OCI-LY7 (cell line): ENCODE measurements around the gene KCNJ12. TPM values are rescaled to one million over a fixed set of nuclear protein-coding genes. Genes with fewer than 3 reads are reported as not detected.

ENCODE experiments used
- BruUV-seq: library from RNA; stranded (reverse); fragments of 400-500 nt; replicated peaks from 2 replicates; lab custom pipeline; 2021; lab: Mats Ljungman, UMichigan
- CTCF ChIA-PET: fragments of 300-600 bp; sonication (Branson Sonifier 250); formaldehyde crosslinking; loops from one replicate; lab custom pipeline; 2022; ENCODE audit warnings: antibody characterized with exemption; ENCODE audit not compliant: unreplicated experiment; lab: Charles Lee
- POLR2A ChIA-PET: fragments of 300-600 bp; sonication (Branson Sonifier 250); formaldehyde crosslinking; loops from one replicate; lab custom pipeline; 2022; ENCODE audit warnings: antibody characterized with exemption; lab: Charles Lee
- DNase-seq: peaks from one replicate; pipeline ENCODE4 v3.0.0-alpha.2; 2015; ENCODE audit warnings: low spot score
- H2AFZ ChIP-seq: fragments of 200-600 bp; sonication (generic), shearing (Covaris generic); 2 replicates; pipeline ENCODE4 v1.6.1; 2014; ENCODE audit warnings: mild to moderate bottlenecking, antibody characterized with exemption, low read length, moderate library complexity
- H3K27ac ChIP-seq: fragments of 200-600 bp; sonication (generic); 2 replicates; pipeline ENCODE4 v1.5.1; 2014; ENCODE audit warnings: mixed run types, low read depth, mild to moderate bottlenecking, moderate library complexity, low read length, inconsistent platforms; ENCODE audit not compliant: poor library complexity, severe bottlenecking
- H3K36me3 ChIP-seq: fragments of 200-600 bp; sonication (generic); 2 replicates; pipeline ENCODE4 v1.6.1; 2014; ENCODE audit warnings: mild to moderate bottlenecking, antibody characterized with exemption, low read length, moderate library complexity, mixed read lengths; ENCODE audit not compliant: insufficient read depth
- H3K4me1 ChIP-seq: fragments of 200-600 bp; sonication (generic); 2 replicates; pipeline ENCODE4 v1.5.1; 2014; ENCODE audit warnings: mild to moderate bottlenecking, low read length; ENCODE audit not compliant: insufficient read depth, poor library complexity, severe bottlenecking
- H3K4me2 ChIP-seq: fragments of 200-600 bp; sonication (generic); 2 replicates; pipeline ENCODE4 v1.6.1; 2014; ENCODE audit warnings: mild to moderate bottlenecking, low read length
- H3K4me3 ChIP-seq: fragments of 200-600 bp; sonication (generic); 2 replicates; pipeline ENCODE4 v1.5.1; 2014; ENCODE audit warnings: mild to moderate bottlenecking, low read depth, low read length; ENCODE audit not compliant: poor library complexity, severe bottlenecking
- H3K79me2 ChIP-seq: fragments of 200-600 bp; sonication (generic); 2 replicates; pipeline ENCODE4 v1.6.1; 2016; ENCODE audit warnings: low read depth, mild to moderate bottlenecking, low read length, moderate library complexity, mixed read lengths; ENCODE audit not compliant: insufficient read depth
- H3K9me2 ChIP-seq: fragments of 200-600 bp; sonication (generic); 2 replicates; pipeline ENCODE4 v1.6.1; 2016; ENCODE audit warnings: mild to moderate bottlenecking, low read length, mixed read lengths; ENCODE audit not compliant: insufficient read depth
- H3K9me3 ChIP-seq: fragments of 200-600 bp; sonication (generic); 2 replicates; pipeline ENCODE4 v1.6.1; 2014; ENCODE audit warnings: mild to moderate bottlenecking, mixed run types, low read length, mixed read lengths
- H4K20me1 ChIP-seq: fragments of 200-600 bp; sonication (generic); 2 replicates; pipeline ENCODE4 v1.6.1; 2014; ENCODE audit warnings: mild to moderate bottlenecking, antibody characterized with exemption, low read length, moderate library complexity, mixed read lengths; ENCODE audit not compliant: insufficient read depth
- CTCF ChIP-seq: fragments of 200-600 bp; sonication (generic); conservative IDR thresholded peaks from 2 replicates; pipeline ENCODE4 v1.5.1; 2014; ENCODE audit warnings: mild to moderate bottlenecking, antibody characterized with exemption, low read length, moderate library complexity, mixed read lengths
- EZH2phosphoT487 ChIP-seq: fragments of 200-600 bp; sonication (generic); IDR thresholded peaks from 2 replicates; pipeline ENCODE4 v1.6.1; 2018; ENCODE audit warnings: low read depth, borderline replicate concordance, mild to moderate bottlenecking, mixed run types, antibody characterized with exemption, low read length, moderate library complexity, mixed read lengths
- intact Hi-C: fragments of 100-400 bp; cut with micrococcal nuclease; formaldehyde crosslinking; loops from one replicate; pipeline ENCODE4 v1.10.0; 2022; ENCODE audit not compliant: unreplicated experiment
- total RNA-seq, 2 experiments: library from RNA; depleted of rRNA in 1 of 2; stranded (reverse); fragments of >200 nt in 1 of 2; shearing (Covaris generic) in 1 of 2; gene quantifications; 2 replicates each; pipeline ENCODE4 v1.2.3, GENCODE V29; 2014 to 2022

The KCNJ12 gene
- total RNA-seq, 2 experiments from 2014 or later: 0.16 to 0.17 TPM

- Histone ChIP-seq H4K20me1 (no peaks in the 10 kb centered on the region), H3K9me3 (no peaks in the 10 kb centered on the region), H2AFZ (no peak overlapping the region), H3K4me2 (no peak overlapping the region), H3K4me3 (no peak overlapping the region), H3K79me2 (no peaks in the 10 kb centered on the region), H3K27ac (peak overlapping the region; percentile 4), H3K36me3 (no peaks in the 10 kb centered on the region), H3K4me1 (peaks cover 37% of the 10 kb centered on the region), H3K9me2 (no peaks in the 10 kb centered on the region)
- no peak for DNase-seq
- ChIA-PET POLR2A (interaction anchor here (0.5 to 1.6 kb wide), 2 partner anchors 9 to 66 kb away, joined by 3 read pairs; no protein-coding TSS in a partner anchor), CTCF (no interaction called here)
- BruUV-seq: no TSS peak
- intact Hi-C loops: no loop called here
- TF ChIP-seq CTCF (no peak), EZH2phosphoT487 (no peak)
Measured at GRCh38 chr17:21351366-21352065, 24.6 kb upstream of the KCNJ12 start.

- no TSS peak for BruUV-seq
- TF ChIP-seq EZH2phosphoT487 (no peak), CTCF (no peak)
- intact Hi-C loops: no loop called here
- H3K9me2 ChIP-seq: no peaks in the 10 kb centered on the region
- H3K4me3 ChIP-seq: no peak overlapping the region
- H3K27ac ChIP-seq: no peak overlapping the region
- DNase-seq: no peak
- H3K36me3 ChIP-seq: no peaks in the 10 kb centered on the region
- H3K79me2 ChIP-seq: no peaks in the 10 kb centered on the region
- CTCF ChIA-PET: no interaction called here
- H4K20me1 ChIP-seq: no peaks in the 10 kb centered on the region
- H3K9me3 ChIP-seq: no peaks in the 10 kb centered on the region
- no peak overlapping the region for H3K4me2 ChIP-seq
- peaks cover 34% of the 10 kb centered on the region for H3K4me1 ChIP-seq
- POLR2A ChIA-PET: interaction anchor here (1.6 kb wide), 1 partner anchor 8 kb away, joined by 3 read pairs; no protein-coding TSS in a partner anchor
- no peak overlapping the region for H2AFZ ChIP-seq
Measured at GRCh38 chr17:21352221-21352980, 23.8 kb upstream of the KCNJ12 start.

- H3K4me1 ChIP-seq: peaks cover 34% of the 10 kb centered on the region
- ChIA-PET CTCF (no interaction called here), POLR2A (no interaction called here)
- H3K36me3 ChIP-seq: no peaks in the 10 kb centered on the region
- no TSS peak for BruUV-seq
- DNase-seq: no peak
- no peaks in the 10 kb centered on the region for H3K9me2 ChIP-seq
- no peak overlapping the region for H3K4me2 ChIP-seq
- H4K20me1 ChIP-seq: no peaks in the 10 kb centered on the region
- no peak overlapping the region for H3K4me3 ChIP-seq
- H2AFZ ChIP-seq: no peak overlapping the region
- H3K79me2 ChIP-seq: no peaks in the 10 kb centered on the region
- H3K27ac ChIP-seq: no peak overlapping the region
- intact Hi-C loops: no loop called here
- no peaks in the 10 kb centered on the region for H3K9me3 ChIP-seq
- no peak for TF ChIP-seq EZH2phosphoT487
- no peak for TF ChIP-seq CTCF
Measured at GRCh38 chr17:21352981-21353265, 23.2 kb upstream of the KCNJ12 start.
